ENCODE results near the gene DPP3.
"Not testable (repeated sequence)": the region's sequence is repeated elsewhere in the genome, so short reads cannot be mapped to it uniquely, and the experiment has no call there.

DPP3 gene

GRCh38 chr11:66464116-66464515 lies 16.1 kb upstream of the DPP3 start:
- not testable (repeated sequence) for H3K36me3 ChIP-seq (replicated peaks in 1 of 2; ENCODE audit: control insufficient read depth in 2 of 2, insufficient read depth in 2 of 2, low read length in 2 of 2); H4K8ac ChIP-seq (ENCODE audit: low read depth, low read length); H3K14ac ChIP-seq (ENCODE audit: low read length); H3K4ac ChIP-seq (ENCODE audit: low read length); H3K18ac ChIP-seq (ENCODE audit: low read length); H3K27ac ChIP-seq (replicated peaks; ENCODE audit: low read length); H3K4me3 ChIP-seq (ENCODE audit: low read length in 2 of 2); H3K79me1 ChIP-seq (ENCODE audit: low read depth, low read length); H2AK5ac ChIP-seq (ENCODE audit: low read depth, low read length); H3K9ac ChIP-seq (ENCODE audit: low read depth, low read length, poor library complexity); H3K23ac ChIP-seq (ENCODE audit: low read depth, low read length, poor library complexity); H3K27me3 ChIP-seq (ENCODE audit: control insufficient read depth in 3 of 3, insufficient read depth in 3 of 3, low read depth in 1 of 3, low read length in 3 of 3); H2BK120ac ChIP-seq (ENCODE audit: low read depth, low read length); H4K91ac ChIP-seq (ENCODE audit: low read depth, low read length, poor library complexity); H2AFZ ChIP-seq (ENCODE audit: low read length); H2BK5ac ChIP-seq (ENCODE audit: low read length); H3K4me2 ChIP-seq (ENCODE audit: insufficient read depth, low read length, poor library complexity, severe bottlenecking); DNase-seq (ENCODE audit: low spot score); H2BK12ac ChIP-seq (ENCODE audit: low read length); H2BK15ac ChIP-seq (ENCODE audit: low read length); H3K9me3 ChIP-seq (replicated peaks in 1 of 2; ENCODE audit: control insufficient read depth in 2 of 2, insufficient read depth in 1 of 2, low read depth in 1 of 2, low read length in 2 of 2)
- WGBS, 2 donors (ENCODE audit: extremely low coverage in 2 of 2, insufficient read length in 2 of 2, insufficient replicate concordance in 1 of 2) = no CpG with 5 or more reads among the region's 5 CpGs
- peaks cover 11 to 16% of the 10 kb centered on the region in 2 donors for H3K4me1 ChIP-seq (ENCODE audit: control insufficient read depth in 2 of 2, insufficient read depth in 1 of 2, low read depth in 1 of 2, low read length in 2 of 2)

- Histone ChIP-seq H4K91ac (ENCODE audit: low read depth, low read length, poor library complexity) (no peak overlapping the region), H2AFZ (ENCODE audit: low read length) (no peak overlapping the region), H2BK12ac (ENCODE audit: low read length) (peak overlapping the region; percentile 77), H3K18ac (ENCODE audit: low read length) (peak overlapping the region; percentile 22), H3K27me3 (ENCODE audit: control insufficient read depth in 3 of 3, insufficient read depth in 3 of 3, low read depth in 1 of 3, low read length in 3 of 3) (no peaks in the 10 kb centered on the region), H3K9ac (ENCODE audit: low read depth, low read length, poor library complexity) (peak overlapping the region; percentile 7), H3K14ac (ENCODE audit: low read length) (no peak overlapping the region), H4K8ac (ENCODE audit: low read depth, low read length) (peak overlapping the region; percentile 52), H3K4me2 (ENCODE audit: insufficient read depth, low read length, poor library complexity, severe bottlenecking) (no peak overlapping the region), H2BK120ac (ENCODE audit: low read depth, low read length) (no peak overlapping the region), H3K4me1 (ENCODE audit: control insufficient read depth in 2 of 2, insufficient read depth in 1 of 2, low read depth in 1 of 2, low read length in 2 of 2) (peaks cover 11 to 22% of the 10 kb centered on the region in 2 donors), H3K23ac (ENCODE audit: low read depth, low read length, poor library complexity) (no peak overlapping the region), H3K4me3 (ENCODE audit: low read length in 2 of 2) (no peak overlapping the region), H2BK15ac (ENCODE audit: low read length) (no peak overlapping the region), H2AK5ac (ENCODE audit: low read depth, low read length) (peak overlapping the region; percentile 20), H3K4ac (ENCODE audit: low read length) (no peak overlapping the region), H2BK5ac (ENCODE audit: low read length) (peak overlapping the region; percentile 59), H3K79me1 (ENCODE audit: low read depth, low read length) (no peaks in the 10 kb centered on the region), H3K27ac (replicated peaks; ENCODE audit: low read length) (peak overlapping the region; percentile 16), H3K36me3 (replicated peaks in 1 of 2; ENCODE audit: control insufficient read depth in 2 of 2, insufficient read depth in 2 of 2, low read length in 2 of 2) (peaks cover 2 to 10% of the 10 kb centered on the region in 2 donors), H3K9me3 (replicated peaks in 1 of 2; ENCODE audit: control insufficient read depth in 2 of 2, insufficient read depth in 1 of 2, low read depth in 1 of 2, low read length in 2 of 2) (peaks cover 0 to 2% of the 10 kb centered on the region in 2 donors)
- no CpG with 5 or more reads among the region's 1 CpG for WGBS, 2 donors (ENCODE audit: extremely low coverage in 2 of 2, insufficient read length in 2 of 2, insufficient replicate concordance in 1 of 2)
- no peak for DNase-seq (ENCODE audit: low spot score)
Measured at GRCh38 chr11:66464916-66465315, 15.3 kb upstream of the DPP3 start.

DNA sequence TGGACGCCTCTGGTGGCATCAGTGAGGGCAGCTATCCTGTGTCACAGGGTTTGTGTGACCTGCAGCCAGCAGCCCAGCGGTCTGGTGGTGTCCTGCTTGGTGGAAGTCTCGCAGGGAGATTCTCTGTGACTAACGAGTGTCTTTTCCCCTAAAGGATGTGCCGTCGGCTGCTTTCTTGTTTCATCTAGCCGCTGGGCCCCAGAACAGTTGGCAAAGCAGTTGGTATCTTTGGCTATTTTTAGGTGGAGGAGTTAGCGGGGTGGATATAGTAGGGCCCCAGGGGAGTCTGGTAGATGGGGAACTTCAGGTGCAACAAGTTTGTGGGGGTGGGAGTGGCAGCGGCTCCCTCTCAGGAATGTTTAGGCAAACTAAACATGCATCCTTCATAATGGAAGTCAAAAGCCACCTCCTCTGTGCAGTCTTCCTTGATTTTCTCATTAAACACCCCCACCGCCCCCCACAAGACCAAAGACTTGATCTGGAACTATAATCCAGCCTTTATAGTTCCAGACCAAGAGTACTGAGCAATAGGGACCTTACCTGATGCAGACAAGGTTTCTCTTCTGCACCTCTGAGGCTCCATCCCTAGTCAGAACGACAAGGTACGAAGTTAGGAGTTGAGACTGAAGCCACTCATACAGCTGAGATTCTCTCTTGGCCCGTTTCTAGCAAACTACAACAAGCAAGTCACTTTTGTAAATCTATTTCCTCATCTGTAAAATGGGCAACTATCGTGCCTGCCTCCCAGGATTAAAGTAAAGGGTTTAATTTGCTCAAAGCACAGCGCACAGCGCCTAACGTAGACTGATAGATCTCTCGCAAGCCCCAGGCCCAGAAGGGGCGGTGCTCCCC lies 14.6 kb upstream of the DPP3 start:
- no peak overlapping the region for H3K14ac ChIP-seq (ENCODE audit: low read length)
- H4K8ac ChIP-seq (ENCODE audit: low read depth, low read length) = no peak overlapping the region
- H3K23ac ChIP-seq (ENCODE audit: low read depth, low read length, poor library complexity) = no peak overlapping the region
- no peak overlapping the region for H2BK15ac ChIP-seq (ENCODE audit: low read length)
- H3K36me3 ChIP-seq (replicated peaks in 1 of 2; ENCODE audit: control insufficient read depth in 2 of 2, insufficient read depth in 2 of 2, low read length in 2 of 2) = peaks cover 2 to 16% of the 10 kb centered on the region in 2 donors
- no peaks in the 10 kb centered on the region for H3K27me3 ChIP-seq (ENCODE audit: control insufficient read depth in 3 of 3, insufficient read depth in 3 of 3, low read depth in 1 of 3, low read length in 3 of 3)
- no peak overlapping the region for H2BK120ac ChIP-seq (ENCODE audit: low read depth, low read length)
- H2BK12ac ChIP-seq (ENCODE audit: low read length) = peak overlapping the region; percentile 77
- peak overlapping the region; percentile 68 to 80 for H3K4me3 ChIP-seq (ENCODE audit: low read length in 2 of 2)
- H3K4me1 ChIP-seq (ENCODE audit: control insufficient read depth in 2 of 2, insufficient read depth in 1 of 2, low read depth in 1 of 2, low read length in 2 of 2) = peaks cover 13 to 26% of the 10 kb centered on the region in 2 donors
- DNase-seq (ENCODE audit: low spot score) = no peak
- no CpG with 5 or more reads among the region's 19 CpGs for WGBS, 2 donors (ENCODE audit: extremely low coverage in 2 of 2, insufficient read length in 2 of 2, insufficient replicate concordance in 1 of 2)
- H3K4me2 ChIP-seq (ENCODE audit: insufficient read depth, low read length, poor library complexity, severe bottlenecking) = peak overlapping the region; percentile 92
- no peak overlapping the region for H3K4ac ChIP-seq (ENCODE audit: low read length)
- H3K27ac ChIP-seq (replicated peaks; ENCODE audit: low read length) = peak overlapping the region; percentile 16
- H4K91ac ChIP-seq (ENCODE audit: low read depth, low read length, poor library complexity) = no peak overlapping the region
- peak overlapping the region; percentile 22 for H3K18ac ChIP-seq (ENCODE audit: low read length)
- peak overlapping the region; percentile 59 for H2BK5ac ChIP-seq (ENCODE audit: low read length)
- no peaks in the 10 kb centered on the region for H3K79me1 ChIP-seq (ENCODE audit: low read depth, low read length)
- H3K9me3 ChIP-seq (replicated peaks in 1 of 2; ENCODE audit: control insufficient read depth in 2 of 2, insufficient read depth in 1 of 2, low read depth in 1 of 2, low read length in 2 of 2) = peaks cover 0 to 2% of the 10 kb centered on the region in 2 donors
- peak overlapping the region; percentile 99 for H2AFZ ChIP-seq (ENCODE audit: low read length)
- peak overlapping the region; percentile 20 for H2AK5ac ChIP-seq (ENCODE audit: low read depth, low read length)
- H3K9ac ChIP-seq (ENCODE audit: low read depth, low read length, poor library complexity) = peak overlapping the region; percentile 78

- H2BK120ac ChIP-seq (ENCODE audit: low read depth, low read length) = no peak within 1 kb of the TSS
- peak within 1 kb of the TSS; percentile 92 for H3K4me2 ChIP-seq (ENCODE audit: insufficient read depth, low read length, poor library complexity, severe bottlenecking)
- H2BK12ac ChIP-seq (ENCODE audit: low read length) = peak within 1 kb of the TSS; percentile 1
- no CpG with 5 or more reads among the region's 63 CpGs for WGBS, 2 donors (ENCODE audit: extremely low coverage in 2 of 2, insufficient read length in 2 of 2, insufficient replicate concordance in 1 of 2)
- H3K27me3 ChIP-seq (ENCODE audit: control insufficient read depth in 3 of 3, insufficient read depth in 3 of 3, low read depth in 1 of 3, low read length in 3 of 3) = no peaks in the 10 kb centered on the region
- no peak within 1 kb of the TSS for H4K8ac ChIP-seq (ENCODE audit: low read depth, low read length)
- H3K4me1 ChIP-seq (ENCODE audit: control insufficient read depth in 2 of 2, insufficient read depth in 1 of 2, low read depth in 1 of 2, low read length in 2 of 2) = peaks cover 13 to 26% of the 10 kb centered on the region in 2 donors
- peak within 1 kb of the TSS; percentile 35 for H3K27ac ChIP-seq (replicated peaks; ENCODE audit: low read length)
- H3K36me3 ChIP-seq (replicated peaks in 1 of 2; ENCODE audit: control insufficient read depth in 2 of 2, insufficient read depth in 2 of 2, low read length in 2 of 2) = peaks cover 2 to 23% of the 10 kb centered on the region in 2 donors
- H2BK15ac ChIP-seq (ENCODE audit: low read length) = no peak within 1 kb of the TSS
- peak within 1 kb of the TSS; percentile 86 for H3K14ac ChIP-seq (ENCODE audit: low read length)
- no peaks in the 10 kb centered on the region for H3K79me1 ChIP-seq (ENCODE audit: low read depth, low read length)
- peak within 1 kb of the TSS; percentile 99 for H2AFZ ChIP-seq (ENCODE audit: low read length)
- peak within 1 kb of the TSS; percentile 55 for H2BK5ac ChIP-seq (ENCODE audit: low read length)
- H3K4ac ChIP-seq (ENCODE audit: low read length) = no peak within 1 kb of the TSS
- DNase-seq (ENCODE audit: low spot score) = peak; percentile 96
- peaks cover 0 to 2% of the 10 kb centered on the region in 2 donors for H3K9me3 ChIP-seq (replicated peaks in 1 of 2; ENCODE audit: control insufficient read depth in 2 of 2, insufficient read depth in 1 of 2, low read depth in 1 of 2, low read length in 2 of 2)
- H3K18ac ChIP-seq (ENCODE audit: low read length) = peak within 1 kb of the TSS; percentile 91
- H3K23ac ChIP-seq (ENCODE audit: low read depth, low read length, poor library complexity) = peak within 1 kb of the TSS; percentile 90
- H4K91ac ChIP-seq (ENCODE audit: low read depth, low read length, poor library complexity) = no peak within 1 kb of the TSS
- peak within 1 kb of the TSS; percentile 80 for H2AK5ac ChIP-seq (ENCODE audit: low read depth, low read length)
- H3K9ac ChIP-seq (ENCODE audit: low read depth, low read length, poor library complexity) = peak within 1 kb of the TSS; percentile 82
- peak within 1 kb of the TSS; percentile 68 to 93 for H3K4me3 ChIP-seq (ENCODE audit: low read length in 2 of 2)
Measured at GRCh38 chr11:66466225-66467033, 13.8 kb upstream of the DPP3 start, which contains the start of gene PELI3. Gene PELI3, plus strand, starts transcription at chr11:66466905. Its CDS starts 1,224 bp downstream, at chr11:66468129.
